NCI-H2107 treated with DMSO at 0.1 percent for 48 hours (cell line): ENCODE results near the gene RSAD1.
A peak's percentile ranks its signal among the peaks of the same experiment; 100 is the strongest.

ENCODE experiments used
- DNase-seq: peaks from one replicate; lab custom pipeline; 2025; ENCODE audit not compliant: unreplicated experiment; lab: John Stamatoyannopoulos, UW

The RSAD1 gene

GRCh38 chr17:50517504-50518383 lies 39.1 kb downstream of the RSAD1 start:
- no peak for DNase-seq

- no peak for DNase-seq
These were observed 39.8 kb downstream of the RSAD1 start for GRCh38 chr17:50518384-50519023.

- no peak for DNase-seq
These were observed 40.6 kb downstream of the RSAD1 start for GRCh38 chr17:50519141-50519834.

- no peak for DNase-seq
These were observed 41.8 kb downstream of the RSAD1 start for GRCh38 chr17:50520483-50520882.

- DNase-seq = no peak
These were observed 42.9 kb downstream of the RSAD1 start for GRCh38 chr17:50521514-50521913.

- no peak for DNase-seq
These were observed 44.1 kb downstream of the RSAD1 start for GRCh38 chr17:50522766-50523165.

- no peak for DNase-seq
These were observed 44.5 kb downstream of the RSAD1 start for GRCh38 chr17:50523208-50523607.

- DNase-seq = no peak
These were observed 46.2 kb downstream of the RSAD1 start for GRCh38 chr17:50524838-50525237.

GRCh38 chr17:50527155-50527762 lies 48.6 kb downstream of the RSAD1 start:
- no peak for DNase-seq

- DNase-seq = no peak
These were observed 49.4 kb downstream of the RSAD1 start for GRCh38 chr17:50527949-50528474.

- DNase-seq = no peak
These were observed 51.2 kb downstream of the RSAD1 start for GRCh38 chr17:50529849-50530248.

GRCh38 chr17:50531428-50532025 lies 52.9 kb downstream of the RSAD1 start:
- DNase-seq = no peak

- DNase-seq = no peak
These were observed 53.9 kb downstream of the RSAD1 start, which contains the start of gene EPN3 for GRCh38 chr17:50532452-50533024. Gene EPN3, plus strand, starts transcription at chr17:50532735. Its CDS starts 3,822 bp downstream, at chr17:50536557.

GRCh38 chr17:50533185-50533584 lies 54.5 kb downstream of the RSAD1 start:
- DNase-seq = no peak

GRCh38 chr17:50533720-50534148 lies 55.1 kb downstream of the RSAD1 start:
- DNase-seq = peak; percentile 65

GRCh38 chr17:50534222-50534978 lies 55.7 kb downstream of the RSAD1 start:
- no peak for DNase-seq

- DNase-seq = no peak
These were observed 56.3 kb downstream of the RSAD1 start for GRCh38 chr17:50534979-50535326.

GRCh38 chr17:50535407-50535806 lies 56.7 kb downstream of the RSAD1 start:
- no peak for DNase-seq
